ENCODE results near the gene DNM1L. TPM values are rescaled to one million over a fixed set of nuclear protein-coding genes. Genes with fewer than 3 reads are reported as not detected.
"Not testable (repeated sequence)": the region's sequence is repeated elsewhere in the genome, so short reads cannot be mapped to it uniquely, and the experiment has no call there.

The DNM1L gene
- total RNA-seq, 1 donor from 2014 or later: 52.9 TPM

GRCh38 chr12:32697445-32697844 is 18.3 kb downstream of the DNM1L start:
- no peak for DNase-seq (ENCODE audit: low spot score)

- no peak for DNase-seq (ENCODE audit: low spot score)
These were observed 19.2 kb downstream of the DNM1L start for GRCh38 chr12:32698285-32698684.

GRCh38 chr12:32699437-32699836 is 20.3 kb downstream of the DNM1L start:
- not testable (repeated sequence) for DNase-seq (ENCODE audit: low spot score)

- DNase-seq (ENCODE audit: low spot score): no peak
These were observed 23.4 kb downstream of the DNM1L start for GRCh38 chr12:32702473-32702872.

GRCh38 chr12:32702946-32703345 is 23.8 kb downstream of the DNM1L start:
- no peak for DNase-seq (ENCODE audit: low spot score)

- DNase-seq (ENCODE audit: low spot score): no peak
These were observed 26.7 kb downstream of the DNM1L start for GRCh38 chr12:32705783-32706182.

- DNase-seq (ENCODE audit: low spot score): no peak
These were observed 27.4 kb downstream of the DNM1L start for GRCh38 chr12:32706335-32707024.

GRCh38 chr12:32708926-32709325 is 29.8 kb downstream of the DNM1L start:
- DNase-seq (ENCODE audit: low spot score): no peak

GRCh38 chr12:32714772-32715171 is 35.7 kb downstream of the DNM1L start:
- DNase-seq (ENCODE audit: low spot score): no peak

GRCh38 chr12:32718926-32719325 is 39.8 kb downstream of the DNM1L start:
- no peak for DNase-seq (ENCODE audit: low spot score)

GRCh38 chr12:32725308-32725707 is 46.2 kb downstream of the DNM1L start:
- not testable (repeated sequence) for DNase-seq (ENCODE audit: low spot score)

- no peak for DNase-seq (ENCODE audit: low spot score)
These were observed 47.2 kb downstream of the DNM1L start for GRCh38 chr12:32726286-32726685.

GRCh38 chr12:32727237-32727636 is 48.1 kb downstream of the DNM1L start:
- DNase-seq (ENCODE audit: low spot score): no peak

- no peak for DNase-seq (ENCODE audit: low spot score)
These were observed 55.9 kb downstream of the DNM1L start for GRCh38 chr12:32734952-32735351.

GRCh38 chr12:32736445-32736844 is 57.3 kb downstream of the DNM1L start:
- no peak for DNase-seq (ENCODE audit: low spot score)

- no peak for DNase-seq (ENCODE audit: low spot score)
These were observed 58.6 kb downstream of the DNM1L start for GRCh38 chr12:32737715-32738114.

- no peak for DNase-seq (ENCODE audit: low spot score)
These were observed 60.2 kb downstream of the DNM1L start for GRCh38 chr12:32739279-32739678.

GRCh38 chr12:32742133-32742532 is 63.0 kb downstream of the DNM1L start:
- DNase-seq (ENCODE audit: low spot score): no peak

- no peak for DNase-seq (ENCODE audit: low spot score)
These were observed 64.2 kb downstream of the DNM1L start for GRCh38 chr12:32743264-32743663.

- no peak for DNase-seq (ENCODE audit: low spot score)
These were observed 74.5 kb downstream of the DNM1L start for GRCh38 chr12:32753605-32754004.

GRCh38 chr12:32754111-32754510 is 75.0 kb downstream of the DNM1L start:
- DNase-seq (ENCODE audit: low spot score): no peak

- DNase-seq (ENCODE audit: low spot score): peak; percentile 75
These were observed 76.1 kb downstream of the DNM1L start for GRCh38 chr12:32755051-32755653.

- DNase-seq (ENCODE audit: low spot score): peak; percentile 96
These were observed 76.8 kb downstream of the DNM1L start, which contains the start of gene YARS2 for GRCh38 chr12:32755654-32756475. TSS of gene YARS2 (minus strand) at chr12:32755897. CDS start at chr12:32755874, 23 bp downstream.

Data from mucosa of gallbladder (tissue), 1 donor.